ENCODE results near the gene ASPG.
A peak's percentile ranks its signal among the peaks of the same experiment; 100 is the strongest.

The ASPG gene

DNA sequence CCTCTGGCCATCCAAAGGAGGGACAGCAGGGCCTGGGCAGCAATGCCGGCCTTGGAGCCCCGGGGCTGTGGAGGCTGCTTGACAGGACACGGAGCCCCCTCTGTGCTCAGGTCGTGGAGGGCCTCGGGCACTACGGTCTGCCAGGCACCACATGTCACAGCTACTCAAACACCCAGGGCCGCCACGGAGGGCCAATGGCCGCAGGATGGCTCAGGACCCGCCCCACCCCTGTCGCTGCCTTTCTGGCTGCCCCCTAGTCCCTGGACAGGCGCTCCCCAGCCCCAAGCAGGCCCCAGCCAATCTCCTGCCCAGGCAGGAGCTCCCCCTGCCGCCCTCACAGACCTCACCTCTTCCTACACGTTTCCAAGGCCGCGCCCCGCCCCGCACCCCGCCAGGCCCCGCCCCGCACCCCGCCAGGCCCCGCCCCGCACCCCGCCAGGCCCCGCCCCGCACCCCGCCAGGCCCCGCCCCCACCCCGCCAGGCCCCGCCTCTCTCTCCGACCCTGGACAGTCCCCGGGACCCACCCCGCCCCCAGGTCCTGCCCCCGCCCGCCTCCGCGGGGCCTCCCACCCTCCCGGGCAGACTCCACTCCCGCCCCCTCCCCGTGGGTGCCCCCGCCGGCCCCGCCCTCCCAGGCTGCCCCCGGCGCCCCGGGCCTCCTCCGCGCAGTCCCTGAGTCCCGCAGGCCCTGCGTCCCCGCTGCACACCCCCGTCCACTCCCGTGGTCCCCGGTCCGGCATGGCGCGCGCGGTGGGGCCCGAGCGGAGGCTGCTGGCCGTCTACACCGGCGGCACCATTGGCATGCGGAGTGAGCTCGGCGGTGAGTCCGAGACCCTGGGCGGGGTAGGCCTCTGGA is at the start of gene ASPG:
TSS of gene ASPG (plus strand) at position 669 of the 857 bp plus-strand sequence. CDS start at position 740, 71 bp downstream.
- no peak for DNase-seq

DNA sequence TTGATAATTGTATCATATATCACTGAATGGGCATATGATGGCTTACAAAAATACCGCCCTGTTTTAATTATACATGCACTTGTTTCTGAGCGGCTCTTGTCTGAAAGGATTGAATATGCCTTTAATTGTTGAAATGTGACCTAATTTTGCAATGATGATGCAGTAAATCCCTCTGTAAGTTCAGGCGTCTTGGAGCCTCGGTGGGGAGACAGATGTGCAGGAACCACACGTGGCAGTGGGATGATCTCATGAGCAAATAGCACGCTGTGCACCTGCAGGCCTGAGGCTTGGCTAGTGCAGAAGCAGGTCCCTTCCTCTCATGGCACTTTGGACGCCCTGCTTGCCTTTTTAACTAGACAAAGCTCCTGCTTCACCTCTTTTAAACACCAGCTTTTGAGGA is 49.3 kb upstream of the ASPG start:
- no peak for DNase-seq

DNA sequence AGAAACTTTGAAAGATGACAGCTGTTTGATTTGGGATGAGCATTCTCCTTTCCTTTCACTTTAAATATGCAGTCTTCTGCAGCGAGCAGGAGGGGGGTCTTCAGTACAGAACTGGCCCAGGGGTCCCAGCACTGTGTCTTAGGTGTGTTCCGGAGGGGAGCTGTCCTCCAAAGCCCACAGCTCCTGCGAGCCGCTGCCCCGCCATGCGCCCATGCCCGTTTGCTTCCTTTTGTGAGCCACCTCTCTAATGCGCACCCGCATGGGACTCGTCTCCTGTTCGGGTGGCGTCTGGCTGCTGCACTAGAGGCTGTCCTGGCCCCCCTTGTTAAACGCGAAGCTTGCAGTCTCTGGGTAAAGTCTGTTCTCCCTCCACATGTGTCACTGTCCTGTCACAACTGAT is 48.4 kb upstream of the ASPG start:
- DNase-seq, result no peak

DNA sequence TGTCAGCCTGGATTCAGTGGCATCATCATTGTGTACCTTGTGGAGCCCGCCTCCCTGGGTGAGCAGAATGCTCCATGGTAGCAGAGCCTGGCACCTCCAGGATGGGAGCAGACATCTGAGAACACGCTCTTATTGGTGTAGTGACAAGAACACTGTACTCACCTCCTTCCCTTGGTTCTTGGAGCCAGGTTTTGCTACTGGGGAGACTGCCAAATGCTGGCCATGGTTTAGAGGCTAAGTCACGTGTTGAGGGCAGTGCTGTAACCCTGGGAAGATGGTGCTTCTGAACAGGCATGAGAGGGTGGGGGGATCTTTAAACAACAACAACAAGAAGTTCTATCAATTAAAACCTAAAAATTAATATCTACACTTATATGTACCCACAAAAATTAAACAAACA is 47.6 kb upstream of the ASPG start:
- no peak for DNase-seq

DNA sequence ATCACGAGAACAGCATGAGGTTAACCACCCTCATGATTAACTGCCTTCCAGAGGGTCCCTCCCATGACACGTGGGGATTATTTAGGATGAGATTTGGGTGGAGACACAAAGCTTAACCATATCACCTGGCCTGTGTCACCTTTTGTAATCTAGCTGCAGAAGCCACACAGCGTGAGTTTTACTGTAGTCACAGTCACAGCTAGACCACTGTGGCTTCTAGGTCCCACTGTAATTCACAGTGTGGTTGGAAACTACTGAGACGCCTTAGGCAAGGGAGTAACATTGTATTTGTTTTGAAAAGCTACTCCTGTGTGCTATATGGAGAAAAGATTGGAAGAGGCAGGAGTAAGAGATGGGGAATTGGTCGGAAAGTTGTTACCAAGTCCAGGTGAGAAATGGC is 46.3 kb upstream of the ASPG start:
- no peak for DNase-seq

DNA sequence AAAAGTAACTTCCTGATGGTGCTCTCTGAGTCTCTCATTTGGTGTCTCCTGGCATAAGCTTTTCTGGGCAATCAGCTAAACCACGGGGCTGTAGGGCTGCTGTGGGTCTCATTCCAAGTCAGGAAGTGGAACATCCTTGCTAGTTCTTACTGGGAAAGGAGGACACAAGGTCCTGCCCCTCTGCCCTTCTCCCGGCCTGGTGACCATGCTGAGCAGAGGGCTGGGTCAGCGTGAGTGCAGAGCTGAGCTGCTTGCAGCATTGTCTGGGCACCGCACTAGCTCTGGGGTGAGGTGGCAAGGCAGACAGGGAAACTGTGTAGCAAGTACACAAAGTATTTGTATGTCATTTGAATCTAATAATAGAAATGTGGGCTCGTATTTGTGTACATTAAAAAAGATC is 45.0 kb upstream of the ASPG start:
- no peak for DNase-seq

DNA sequence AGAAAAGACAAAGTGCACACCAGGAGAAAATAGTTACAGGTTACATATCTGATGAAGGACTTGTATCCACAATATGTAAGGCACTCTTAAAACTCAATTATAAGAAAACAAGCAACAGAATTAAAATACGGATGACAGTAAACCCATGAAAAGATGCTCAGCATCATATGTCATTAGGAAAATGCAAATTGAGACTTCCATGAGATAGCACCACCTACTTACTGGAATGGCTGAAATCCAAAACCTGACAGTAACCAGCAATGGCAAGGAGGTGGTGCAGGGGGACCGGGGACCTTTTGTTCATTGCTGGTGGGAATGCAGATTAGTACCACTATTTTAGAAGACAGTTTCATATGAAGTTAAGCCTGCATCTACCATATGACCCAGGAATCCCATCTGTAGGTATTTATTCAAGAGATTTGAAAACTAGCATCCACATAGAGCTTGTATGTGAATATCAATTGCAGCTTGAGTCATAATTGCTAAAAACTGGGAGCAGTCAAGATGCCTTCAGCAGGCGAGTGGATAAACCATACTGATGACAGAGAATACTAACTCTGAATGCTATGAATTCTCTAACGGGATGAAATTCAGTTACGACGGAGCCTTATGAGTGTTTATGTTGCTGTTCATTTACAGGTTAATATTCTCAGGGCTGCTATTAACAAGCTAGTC is 43.9 kb upstream of the ASPG start:
- DNase-seq, result no peak

DNA sequence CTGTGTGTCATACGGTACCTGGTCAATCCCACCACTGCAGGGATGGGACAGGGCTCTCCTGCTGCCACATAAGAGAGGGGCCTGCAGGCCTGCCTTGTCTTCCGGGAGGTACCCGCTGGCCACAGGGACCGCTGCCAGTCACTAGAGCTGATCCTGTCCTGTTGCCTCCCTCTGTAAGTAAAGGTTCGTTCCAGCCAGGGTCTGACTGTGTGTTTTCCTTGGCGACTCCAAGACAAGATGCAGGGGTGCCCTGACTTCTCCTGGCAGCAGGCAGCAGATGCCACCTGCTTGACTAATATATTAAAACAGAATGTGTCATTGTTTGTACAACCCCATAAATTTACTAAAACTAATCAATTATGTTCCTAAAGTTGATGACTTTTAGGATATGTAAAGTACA is 41.5 kb upstream of the ASPG start:
- no peak for DNase-seq

DNA sequence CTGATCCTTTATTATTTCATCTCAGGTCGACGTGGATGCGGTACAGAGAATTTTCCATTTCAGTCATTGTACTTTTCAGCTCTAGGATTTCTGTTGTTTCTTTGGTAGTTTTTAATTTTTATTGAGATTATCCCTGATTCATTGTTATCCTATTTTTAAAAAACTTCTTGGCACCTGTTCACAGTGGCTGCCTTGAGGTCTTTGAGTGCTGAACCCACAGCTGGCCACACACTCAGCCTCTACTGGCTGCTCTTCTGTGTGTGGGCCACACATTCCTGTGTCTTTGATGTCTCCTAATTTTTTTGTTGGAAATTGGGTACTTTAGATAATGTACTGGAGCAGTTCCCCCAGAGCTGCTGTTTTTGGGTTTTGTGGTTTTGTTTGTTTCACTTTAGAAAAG is 37.7 kb upstream of the ASPG start:
- DNase-seq, result no peak

DNA sequence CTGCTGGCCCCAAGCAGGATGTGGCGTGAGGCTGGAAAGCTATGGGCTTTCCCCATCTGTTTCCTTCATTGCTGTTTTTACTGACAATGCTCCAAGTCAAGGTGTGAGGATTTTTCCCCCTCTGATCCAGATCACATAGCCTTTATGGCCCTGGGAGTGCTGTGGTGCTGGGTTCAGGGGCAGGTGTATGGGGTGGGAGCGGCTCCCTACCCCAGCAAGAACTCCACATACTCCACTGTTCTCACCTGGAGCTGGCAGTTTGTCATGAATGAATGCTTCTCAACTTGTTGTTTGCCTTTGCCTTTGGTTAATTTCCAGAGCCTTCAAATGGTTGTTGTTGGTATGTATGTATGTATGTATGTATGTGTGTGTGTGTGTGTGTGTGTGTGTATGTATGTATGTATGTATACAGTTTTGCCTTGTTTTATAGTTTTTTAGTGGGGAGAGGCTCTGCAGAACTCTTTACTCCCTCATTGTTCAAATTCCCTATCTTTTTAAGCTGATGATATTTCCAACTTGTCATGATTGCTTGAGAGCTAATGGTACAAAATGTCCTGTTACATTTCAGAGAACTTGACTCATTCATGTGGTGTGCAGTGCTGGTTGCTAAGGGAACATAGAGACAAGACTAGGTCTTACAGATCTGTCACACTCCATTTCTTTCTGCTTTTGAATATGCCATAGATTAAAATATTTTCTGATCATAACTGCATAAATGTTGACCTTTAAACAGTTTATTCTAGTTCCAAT is 36.6 kb upstream of the ASPG start:
- DNase-seq, result peak in 1 of 2 donors; percentile 6

DNA sequence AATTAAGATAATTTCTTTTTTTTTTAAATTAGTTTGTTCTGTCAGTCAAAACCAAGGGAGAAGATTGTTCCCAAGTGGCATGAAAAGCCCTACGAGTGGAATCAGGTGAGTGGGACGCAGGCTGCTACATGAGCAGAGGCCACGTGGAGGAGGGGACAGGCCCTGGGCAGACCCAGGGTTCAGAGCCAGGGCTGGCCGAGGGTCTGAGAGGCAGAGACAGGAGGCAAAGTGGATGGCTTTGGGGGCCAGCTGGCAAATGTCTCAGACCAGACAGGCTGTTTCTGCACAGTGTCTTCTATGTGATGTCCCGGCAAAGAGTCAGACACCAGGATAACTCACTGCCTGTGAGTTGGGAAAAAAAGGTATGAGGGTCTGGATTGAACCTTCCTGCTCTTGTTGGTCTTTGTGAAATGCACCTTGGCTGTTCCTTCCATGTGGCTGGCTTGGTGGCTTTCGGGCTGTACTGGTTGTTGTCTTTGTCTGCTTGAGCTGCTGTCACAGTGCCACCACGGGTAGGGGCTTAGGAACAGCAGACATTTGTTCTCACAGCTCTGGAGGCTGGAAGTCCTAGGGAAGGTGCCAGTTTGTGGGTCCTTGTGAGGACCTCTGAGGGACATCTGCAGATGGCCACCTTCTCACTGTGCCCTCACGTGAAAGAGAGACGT is 35.8 kb upstream of the ASPG start:
- no peak for DNase-seq

DNA sequence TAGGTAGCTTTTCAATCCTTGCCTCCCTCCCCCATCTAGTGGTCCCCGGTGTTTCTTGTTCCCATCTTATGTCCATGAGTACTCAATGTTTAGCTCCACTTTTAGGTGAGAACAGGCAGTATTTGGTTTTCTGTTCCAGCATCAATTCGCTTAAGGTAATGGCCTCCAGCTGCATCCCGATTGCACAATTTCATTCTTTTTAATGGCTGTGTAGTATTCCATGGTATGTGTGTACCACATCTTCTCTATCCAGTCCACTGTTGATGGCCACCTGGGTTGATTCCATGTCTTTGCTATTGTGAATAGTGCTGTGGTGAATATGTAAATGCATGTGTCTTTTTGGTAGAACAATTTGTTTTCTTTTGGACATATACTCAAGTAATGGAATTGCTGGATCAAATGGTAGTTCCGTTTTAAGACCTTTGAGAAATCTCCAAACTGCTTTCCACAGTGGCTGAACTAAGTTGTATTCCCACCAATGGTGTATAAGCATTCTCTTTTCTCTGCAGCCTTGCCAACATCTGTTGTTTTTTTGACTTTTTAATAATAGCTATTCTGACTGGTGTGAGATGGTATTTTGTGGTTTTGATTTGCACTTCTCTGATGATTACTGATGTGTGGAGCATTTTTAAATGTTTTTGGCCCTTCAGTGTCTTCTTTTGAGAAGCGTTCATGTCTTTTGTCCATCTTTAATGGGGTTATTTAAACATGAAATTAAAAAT is 34.2 kb upstream of the ASPG start:
- DNase-seq, result no peak

DNA sequence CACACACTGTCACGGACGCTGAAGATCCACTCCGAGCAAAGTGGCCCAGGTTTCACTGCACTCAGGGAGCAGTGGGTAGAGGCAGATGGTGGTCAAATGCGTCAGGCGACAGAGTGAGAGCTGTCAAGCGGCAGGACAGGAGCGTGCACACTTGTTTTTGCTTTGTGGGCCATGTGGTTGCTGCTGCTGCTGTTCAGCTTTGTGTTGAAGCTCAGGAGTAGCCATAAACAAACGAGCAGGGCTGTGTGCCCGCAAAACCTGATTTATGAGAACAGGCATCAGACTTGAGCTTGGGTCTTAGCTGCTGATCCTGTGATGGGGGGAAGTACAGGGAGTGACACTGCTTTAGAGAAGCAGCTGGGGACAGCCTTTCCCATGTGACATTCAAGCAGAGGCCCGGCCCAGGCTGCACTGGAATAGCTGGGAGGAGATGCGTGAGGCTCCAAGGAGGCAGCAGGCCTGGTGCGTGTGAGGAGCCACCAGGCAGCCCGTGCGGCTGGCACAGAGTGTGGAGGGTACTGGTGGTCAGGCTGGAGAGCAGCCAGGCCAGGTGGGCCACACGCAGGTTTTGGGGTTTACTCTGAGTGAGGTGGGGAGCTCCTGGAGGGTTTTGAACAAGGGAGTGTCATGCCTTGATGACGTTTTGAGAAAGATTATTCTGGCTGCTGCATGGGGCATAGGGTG is 31.1 kb upstream of the ASPG start:
- DNase-seq, result no peak

DNA sequence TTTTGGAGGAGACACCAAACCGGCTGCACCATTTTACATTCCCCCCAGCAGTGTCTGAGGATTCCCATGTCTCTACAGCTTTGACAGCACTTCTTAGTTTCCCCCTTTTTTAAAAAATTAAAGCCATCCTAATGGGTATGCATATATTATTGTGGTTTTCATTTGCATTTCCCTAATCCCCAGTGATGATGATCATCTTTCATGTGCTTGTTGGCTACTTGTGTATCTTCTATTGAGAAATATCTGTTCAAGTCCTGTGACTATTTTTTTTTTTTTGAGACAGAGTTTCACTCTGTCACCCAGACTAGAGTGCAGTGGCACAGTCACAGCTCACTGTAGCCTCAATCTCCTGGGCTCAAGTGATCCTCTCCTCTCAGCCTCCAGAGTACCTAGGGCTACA is 23.2 kb upstream of the ASPG start:
- DNase-seq, result no peak

DNA sequence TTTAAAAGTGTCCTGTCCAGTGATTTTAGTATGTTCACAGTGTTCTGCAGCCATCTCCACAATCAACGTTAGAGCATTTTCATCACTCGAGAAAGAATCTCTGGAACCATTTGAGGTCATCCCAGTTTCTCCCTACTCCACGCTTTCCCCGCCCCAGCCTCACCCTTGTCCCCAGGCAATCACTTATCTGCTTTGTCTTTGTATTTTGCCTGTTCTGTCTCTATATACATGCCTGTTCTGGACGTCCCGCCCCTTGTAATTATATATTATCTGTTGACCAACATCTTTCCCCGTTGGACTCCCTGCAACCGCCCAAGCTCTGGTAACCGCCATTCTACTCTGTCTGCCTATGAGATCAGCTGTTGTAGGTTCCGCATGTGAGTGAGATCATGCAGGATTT is 21.5 kb upstream of the ASPG start:
- DNase-seq, result no peak

DNA sequence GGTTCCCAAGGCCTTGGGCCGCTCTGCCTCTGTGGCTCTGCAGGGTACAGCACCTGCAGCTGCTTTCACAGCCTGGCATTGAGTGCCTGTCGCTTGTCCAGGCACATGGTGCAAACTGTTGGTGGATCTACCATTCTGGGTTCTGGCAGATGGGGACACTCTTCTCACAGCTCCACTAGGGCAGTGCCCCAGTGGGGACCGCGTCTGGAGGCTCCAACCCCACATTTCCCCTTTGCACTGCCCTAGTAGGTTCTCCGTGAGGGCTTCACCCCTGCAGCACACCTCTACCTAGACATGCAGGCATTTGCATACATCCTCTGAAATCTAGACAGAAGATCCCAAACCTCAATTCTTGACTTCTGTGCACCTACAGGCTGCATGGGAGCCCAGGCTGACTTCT is 19.2 kb upstream of the ASPG start:
- DNase-seq, result no peak

DNA sequence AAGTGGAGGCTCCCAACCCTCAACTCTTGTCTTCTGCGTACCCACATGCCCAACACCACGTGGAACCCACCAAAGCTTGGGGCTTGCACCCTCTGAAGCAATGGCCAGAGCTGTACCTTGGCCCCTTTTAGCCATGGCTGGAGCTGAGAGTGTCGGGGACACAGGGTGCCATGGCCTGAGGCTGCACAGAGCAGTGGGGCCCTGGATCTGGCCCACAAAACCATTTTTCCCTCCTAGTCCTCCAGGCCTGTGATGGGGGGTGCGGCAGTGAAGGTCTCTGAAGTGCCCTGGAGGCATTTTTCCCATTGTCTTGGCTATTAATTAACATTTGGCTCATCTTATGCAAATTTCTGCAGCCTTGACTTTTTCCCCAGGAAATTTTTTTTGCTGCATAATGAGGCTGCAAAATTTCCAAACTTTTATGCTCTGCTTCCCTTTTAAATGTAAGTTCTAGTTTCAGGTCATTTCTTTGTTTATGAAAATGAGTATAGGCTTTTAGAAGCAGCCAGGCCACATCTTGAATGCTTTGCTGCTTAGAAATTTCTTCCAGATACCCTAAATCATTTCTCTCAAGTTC is 18.7 kb upstream of the ASPG start:
- no peak for DNase-seq

DNA sequence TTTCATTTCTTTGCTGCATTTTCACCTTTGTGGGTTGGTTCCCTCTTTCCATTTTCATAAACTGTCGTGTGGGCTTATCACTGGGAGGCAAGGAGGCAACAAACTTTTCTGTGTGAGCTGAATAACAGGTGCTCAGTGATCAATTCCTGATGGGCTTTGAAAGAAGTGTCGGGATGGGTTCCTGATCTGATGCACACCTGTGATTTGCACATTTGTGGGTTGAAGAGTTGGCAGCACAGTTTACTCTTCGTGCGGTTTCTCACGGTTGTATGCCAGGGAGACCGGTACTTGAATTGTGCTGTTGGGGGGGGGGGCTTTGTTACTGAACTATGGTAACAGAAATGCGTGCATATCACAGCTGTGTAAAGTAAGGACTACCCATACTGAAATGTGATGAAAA is 16.0 kb upstream of the ASPG start:
- no peak for DNase-seq

DNA sequence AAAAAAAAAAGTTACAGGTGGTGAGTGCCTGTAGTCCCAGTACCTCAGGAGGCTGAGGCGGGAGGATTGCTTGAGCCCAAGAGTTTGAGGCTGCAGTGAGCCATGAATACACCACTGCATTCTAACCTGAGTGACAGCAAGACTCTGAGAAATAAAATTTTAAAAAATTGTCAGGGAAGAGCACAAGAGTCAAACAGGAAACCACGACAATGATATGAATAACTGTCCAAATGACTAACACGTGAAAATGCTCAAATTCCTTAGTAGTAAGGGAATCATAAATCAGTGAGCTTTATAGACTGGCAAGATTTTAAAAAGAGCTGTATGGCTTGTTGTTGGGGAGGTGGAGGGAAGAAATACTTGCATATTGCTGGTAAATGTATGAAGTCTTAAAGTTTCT is 12.9 kb upstream of the ASPG start:
- no peak for DNase-seq

DNA sequence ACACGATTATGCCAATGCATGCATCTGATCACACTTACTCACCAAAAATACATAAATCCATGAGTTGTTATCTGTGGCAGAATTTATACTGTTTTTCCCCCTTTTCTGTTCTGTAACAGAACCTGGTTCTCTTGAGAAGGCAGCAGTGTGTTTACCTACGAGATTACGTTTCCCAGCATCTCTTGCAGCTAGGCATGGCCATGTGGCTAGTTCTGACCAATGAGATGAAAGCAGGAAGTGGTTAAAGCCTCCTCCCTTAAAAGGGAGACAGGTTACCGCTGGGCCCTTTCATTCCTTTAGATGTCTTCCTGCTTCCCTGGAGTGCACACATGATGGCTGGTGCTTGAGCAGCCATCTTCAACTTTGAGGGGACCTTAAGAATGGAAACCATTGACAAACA is 11.7 kb upstream of the ASPG start:
- DNase-seq, result no peak

DNA sequence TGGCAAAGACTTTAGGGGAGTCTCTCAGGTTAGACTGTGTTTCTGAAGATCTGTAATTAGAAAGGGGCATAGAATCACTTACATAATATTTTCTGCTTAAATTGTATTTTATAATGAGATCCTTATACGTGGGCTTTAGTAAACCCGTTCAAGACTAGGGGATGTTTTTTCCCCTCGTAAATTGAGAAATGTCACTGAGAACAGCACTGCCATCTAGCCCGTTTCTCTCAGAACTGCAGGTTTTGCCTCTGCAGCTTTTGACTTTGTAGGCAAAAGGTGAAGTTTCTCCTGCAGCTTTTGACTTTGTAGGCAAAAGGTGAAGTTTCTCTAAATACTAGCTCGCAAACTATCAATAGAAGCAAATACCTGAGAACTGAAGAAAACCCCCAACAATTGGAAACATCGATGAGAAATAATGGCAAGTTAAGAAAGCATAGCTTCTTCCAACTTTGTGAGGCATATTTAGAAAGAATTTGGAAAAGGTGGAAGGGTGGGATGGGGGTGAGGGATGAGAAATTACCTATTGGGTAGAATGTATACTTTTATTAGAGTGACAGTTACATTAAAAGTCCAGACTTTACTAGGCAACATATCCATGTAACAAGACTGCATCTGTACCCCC is 9.9 kb upstream of the ASPG start:
- no peak for DNase-seq

All from hippocampal formation (tissue), 2 donors.